ENCODE measurements around the gene SNAPC1.

Gene SNAPC1

GRCh38 chr14:61780125-61780524 is 17.9 kb downstream of the SNAPC1 start:
- TF ChIP-seq POLR2AphosphoS5 (IDR thresholded peaks at IDR 0.05; ENCODE audit: low read depth) = no peak
- TF ChIP-seq GABPA (IDR thresholded peaks at IDR 0.05; ENCODE audit: low read depth) = no peak
- no peak for TF ChIP-seq SPI1 (IDR thresholded peaks at IDR 0.05; ENCODE audit: borderline replicate concordance, low read depth)
- TF ChIP-seq, protein P1, sequence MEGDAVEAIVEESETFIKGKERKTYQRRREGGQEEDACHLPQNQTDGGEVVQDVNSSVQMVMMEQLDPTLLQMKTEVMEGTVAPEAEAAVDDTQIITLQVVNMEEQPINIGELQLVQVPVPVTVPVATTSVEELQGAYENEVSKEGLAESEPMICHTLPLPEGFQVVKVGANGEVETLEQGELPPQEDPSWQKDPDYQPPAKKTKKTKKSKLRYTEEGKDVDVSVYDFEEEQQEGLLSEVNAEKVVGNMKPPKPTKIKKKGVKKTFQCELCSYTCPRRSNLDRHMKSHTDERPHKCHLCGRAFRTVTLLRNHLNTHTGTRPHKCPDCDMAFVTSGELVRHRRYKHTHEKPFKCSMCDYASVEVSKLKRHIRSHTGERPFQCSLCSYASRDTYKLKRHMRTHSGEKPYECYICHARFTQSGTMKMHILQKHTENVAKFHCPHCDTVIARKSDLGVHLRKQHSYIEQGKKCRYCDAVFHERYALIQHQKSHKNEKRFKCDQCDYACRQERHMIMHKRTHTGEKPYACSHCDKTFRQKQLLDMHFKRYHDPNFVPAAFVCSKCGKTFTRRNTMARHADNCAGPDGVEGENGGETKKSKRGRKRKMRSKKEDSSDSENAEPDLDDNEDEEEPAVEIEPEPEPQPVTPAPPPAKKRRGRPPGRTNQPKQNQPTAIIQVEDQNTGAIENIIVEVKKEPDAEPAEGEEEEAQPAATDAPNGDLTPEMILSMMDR (IDR thresholded peaks at IDR 0.05; ENCODE audit: insufficient read depth, low read length) = no peak
- Histone ChIP-seq H3K27me3 (ENCODE audit: insufficient read depth, poor library complexity, severe bottlenecking) (no peaks in the 10 kb centered on the region), H3K4me3 (replicated peaks; ENCODE audit: insufficient read depth, low read length) (no peak overlapping the region), H3K27ac (replicated peaks) (no peak overlapping the region)
- no peak for DNase-seq (ENCODE audit: low read depth in 1 of 2, low spot score in 1 of 2)

DNA sequence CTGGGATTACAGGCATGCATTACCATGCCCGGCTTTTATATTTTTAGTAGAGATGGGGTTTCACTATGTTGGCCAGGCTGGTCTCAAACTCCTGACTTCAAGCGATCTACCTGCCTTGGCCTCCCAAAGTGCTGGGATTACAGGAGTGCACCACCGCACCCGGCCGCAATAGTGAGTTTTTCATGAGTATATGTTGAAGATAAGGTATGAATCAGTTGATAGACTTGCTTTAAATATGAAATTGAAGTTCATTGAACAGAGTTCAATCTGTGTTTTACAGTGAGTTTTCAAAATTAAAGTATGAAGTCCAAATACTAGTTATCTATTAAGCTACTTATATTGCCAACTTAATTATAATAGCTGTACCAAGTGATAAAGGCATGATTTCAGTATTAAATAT is 35.1 kb downstream of the SNAPC1 start:
- Histone ChIP-seq H3K4me3 (replicated peaks; ENCODE audit: insufficient read depth, low read length) (no peak overlapping the region), H3K27ac (replicated peaks) (no peak overlapping the region), H3K27me3 (ENCODE audit: insufficient read depth, poor library complexity, severe bottlenecking) (no peaks in the 10 kb centered on the region)
- no peak for DNase-seq (ENCODE audit: low read depth in 1 of 2, low spot score in 1 of 2)
- TF ChIP-seq, protein P2, sequence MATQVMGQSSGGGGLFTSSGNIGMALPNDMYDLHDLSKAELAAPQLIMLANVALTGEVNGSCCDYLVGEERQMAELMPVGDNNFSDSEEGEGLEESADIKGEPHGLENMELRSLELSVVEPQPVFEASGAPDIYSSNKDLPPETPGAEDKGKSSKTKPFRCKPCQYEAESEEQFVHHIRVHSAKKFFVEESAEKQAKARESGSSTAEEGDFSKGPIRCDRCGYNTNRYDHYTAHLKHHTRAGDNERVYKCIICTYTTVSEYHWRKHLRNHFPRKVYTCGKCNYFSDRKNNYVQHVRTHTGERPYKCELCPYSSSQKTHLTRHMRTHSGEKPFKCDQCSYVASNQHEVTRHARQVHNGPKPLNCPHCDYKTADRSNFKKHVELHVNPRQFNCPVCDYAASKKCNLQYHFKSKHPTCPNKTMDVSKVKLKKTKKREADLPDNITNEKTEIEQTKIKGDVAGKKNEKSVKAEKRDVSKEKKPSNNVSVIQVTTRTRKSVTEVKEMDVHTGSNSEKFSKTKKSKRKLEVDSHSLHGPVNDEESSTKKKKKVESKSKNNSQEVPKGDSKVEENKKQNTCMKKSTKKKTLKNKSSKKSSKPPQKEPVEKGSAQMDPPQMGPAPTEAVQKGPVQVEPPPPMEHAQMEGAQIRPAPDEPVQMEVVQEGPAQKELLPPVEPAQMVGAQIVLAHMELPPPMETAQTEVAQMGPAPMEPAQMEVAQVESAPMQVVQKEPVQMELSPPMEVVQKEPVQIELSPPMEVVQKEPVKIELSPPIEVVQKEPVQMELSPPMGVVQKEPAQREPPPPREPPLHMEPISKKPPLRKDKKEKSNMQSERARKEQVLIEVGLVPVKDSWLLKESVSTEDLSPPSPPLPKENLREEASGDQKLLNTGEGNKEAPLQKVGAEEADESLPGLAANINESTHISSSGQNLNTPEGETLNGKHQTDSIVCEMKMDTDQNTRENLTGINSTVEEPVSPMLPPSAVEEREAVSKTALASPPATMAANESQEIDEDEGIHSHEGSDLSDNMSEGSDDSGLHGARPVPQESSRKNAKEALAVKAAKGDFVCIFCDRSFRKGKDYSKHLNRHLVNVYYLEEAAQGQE (IDR thresholded peaks at IDR 0.05; ENCODE audit: insufficient replicate concordance, low read depth) = no peak
- TF ChIP-seq POLR2AphosphoS5 (IDR thresholded peaks at IDR 0.05; ENCODE audit: low read depth) (no peak), SPI1 (IDR thresholded peaks at IDR 0.05; ENCODE audit: borderline replicate concordance, low read depth) (no peak), GABPA (IDR thresholded peaks at IDR 0.05; ENCODE audit: low read depth) (no peak)
- TF ChIP-seq, protein P1 (IDR thresholded peaks at IDR 0.05; ENCODE audit: insufficient read depth, low read length) = no peak

GRCh38 chr14:61802010-61802568 is 39.9 kb downstream of the SNAPC1 start:
- Histone ChIP-seq H3K4me3 (replicated peaks; ENCODE audit: insufficient read depth, low read length) (no peak overlapping the region), H3K27me3 (ENCODE audit: insufficient read depth, poor library complexity, severe bottlenecking) (no peaks in the 10 kb centered on the region), H3K27ac (replicated peaks) (no peak overlapping the region)
- TF ChIP-seq POLR2AphosphoS5 (IDR thresholded peaks at IDR 0.05; ENCODE audit: low read depth) (no peak), GABPA (IDR thresholded peaks at IDR 0.05; ENCODE audit: low read depth) (no peak), SPI1 (IDR thresholded peaks at IDR 0.05; ENCODE audit: borderline replicate concordance, low read depth) (no peak)
- TF ChIP-seq, protein P1 (IDR thresholded peaks at IDR 0.05; ENCODE audit: insufficient read depth, low read length) = no peak
- TF ChIP-seq, protein P2 (IDR thresholded peaks at IDR 0.05; ENCODE audit: insufficient replicate concordance, low read depth) = no peak
- DNase-seq (ENCODE audit: low read depth in 1 of 2, low spot score in 1 of 2) = no peak

GRCh38 chr14:61803755-61804154 is 41.5 kb downstream of the SNAPC1 start:
- H3K4me3 ChIP-seq (replicated peaks; ENCODE audit: insufficient read depth, low read length) = no peak overlapping the region
- TF ChIP-seq, protein P1 (IDR thresholded peaks at IDR 0.05; ENCODE audit: insufficient read depth, low read length) = no peak
- TF ChIP-seq GABPA (IDR thresholded peaks at IDR 0.05; ENCODE audit: low read depth) (no peak), SPI1 (IDR thresholded peaks at IDR 0.05; ENCODE audit: borderline replicate concordance, low read depth) (no peak), POLR2AphosphoS5 (IDR thresholded peaks at IDR 0.05; ENCODE audit: low read depth) (no peak)
- TF ChIP-seq, protein P2 (IDR thresholded peaks at IDR 0.05; ENCODE audit: insufficient replicate concordance, low read depth) = no peak
- H3K27ac ChIP-seq (replicated peaks) = no peak overlapping the region
- no peak for DNase-seq (ENCODE audit: low read depth in 1 of 2, low spot score in 1 of 2)
- H3K27me3 ChIP-seq (ENCODE audit: insufficient read depth, poor library complexity, severe bottlenecking) = no peaks in the 10 kb centered on the region

Measured in HL-60 (cell line).